Astrocyte (in vitro differentiated cells and primary cell): Measurements from ENCODE around the gene RASGRF2. TPM values are rescaled to one million over a fixed set of nuclear protein-coding genes. Genes with fewer than 3 reads are reported as not detected.

ENCODE experiments used
- DNase-seq: peaks from one replicate; pipeline ENCODE4 v3.0.0-alpha.2; 2010; ENCODE audit warnings: low read depth
- FAIRE-seq: peaks from 2 replicates; lab custom pipeline; 2011; peaks lifted over from hg19 to GRCh38; lab: Jason Lieb, UNC
- H2AFZ ChIP-seq: 2 replicates; pipeline ENCODE4 v1.6.0; 2012; ENCODE audit warnings: low read depth, low read length, inconsistent platforms
- H3K27ac ChIP-seq: 2 replicates; pipeline ENCODE4 v1.5.1; 2011; ENCODE audit warnings: low read depth, low read length, inconsistent platforms
- H3K27me3 ChIP-seq: 2 replicates; pipeline ENCODE4 v1.6.0; 2011; ENCODE audit warnings: low read length, inconsistent platforms; ENCODE audit not compliant: insufficient read depth
- H3K36me3 ChIP-seq: 2 replicates; pipeline ENCODE4 v1.5.1; 2011; ENCODE audit warnings: low read length, inconsistent platforms; ENCODE audit not compliant: insufficient read depth
- H3K4me1 ChIP-seq: 2 replicates; pipeline ENCODE4 v1.5.1; 2011; ENCODE audit warnings: low read length, inconsistent platforms; ENCODE audit not compliant: insufficient read depth
- H3K4me2 ChIP-seq: 2 replicates; pipeline ENCODE4 v1.6.0; 2012; ENCODE audit warnings: low read length, inconsistent platforms
- H3K4me3 ChIP-seq: 2 replicates; pipeline ENCODE4 v1.5.1; 2011; ENCODE audit warnings: low read depth, mild to moderate bottlenecking, low read length, inconsistent platforms; ENCODE audit not compliant: insufficient read depth
- H3K79me2 ChIP-seq: 2 replicates; pipeline ENCODE4 v1.6.0; 2012; ENCODE audit warnings: mild to moderate bottlenecking, low read length, inconsistent platforms; ENCODE audit not compliant: insufficient read depth
- H3K9ac ChIP-seq: 2 replicates; pipeline ENCODE4 v1.6.0; 2012; ENCODE audit warnings: mild to moderate bottlenecking, low read length, inconsistent platforms
- H3K9me3 ChIP-seq: 2 replicates; pipeline ENCODE4 v1.5.1; 2012; ENCODE audit warnings: low read depth, mild to moderate bottlenecking, low read length, inconsistent platforms; ENCODE audit not compliant: insufficient read depth
- H4K20me1 ChIP-seq: 2 replicates; pipeline ENCODE4 v1.6.0; 2012; ENCODE audit warnings: low read length, inconsistent platforms; ENCODE audit not compliant: insufficient read depth
- H3K27ac Mint-ChIP-seq: one replicate; pipeline ENCODE4 v1.8.0; 2021; ENCODE audit warnings: mild to moderate bottlenecking, mixed read lengths; ENCODE audit not compliant: unreplicated experiment
- H3K27me3 Mint-ChIP-seq: one replicate; pipeline ENCODE4 v1.8.0; 2021; ENCODE audit warnings: low read depth, mixed read lengths; ENCODE audit not compliant: unreplicated experiment
- H3K36me3 Mint-ChIP-seq: one replicate; pipeline ENCODE4 v1.8.0; 2021; ENCODE audit warnings: low read depth, mixed read lengths; ENCODE audit not compliant: unreplicated experiment
- H3K4me1 Mint-ChIP-seq: one replicate; pipeline ENCODE4 v1.8.0; 2021; ENCODE audit warnings: low read depth, mixed read lengths; ENCODE audit not compliant: unreplicated experiment
- H3K4me3 Mint-ChIP-seq: one replicate; pipeline ENCODE4 v1.8.0; 2021; ENCODE audit warnings: mild to moderate bottlenecking, moderate library complexity, mixed read lengths; ENCODE audit not compliant: unreplicated experiment
- H3K9me3 Mint-ChIP-seq: one replicate; pipeline ENCODE4 v1.8.0; 2021; ENCODE audit warnings: mild to moderate bottlenecking, mixed read lengths; ENCODE audit not compliant: unreplicated experiment
- CTCF ChIP-seq: IDR thresholded peaks from 2 replicates; pipeline ENCODE4 v1.5.1; 2011; ENCODE audit warnings: low read depth, mild to moderate bottlenecking, inconsistent platforms, low read length, moderate library complexity; ENCODE audit not compliant: insufficient read depth
- EZH2 ChIP-seq: IDR thresholded peaks from 2 replicates; pipeline ENCODE4 v1.6.1; 2012; ENCODE audit warnings: mild to moderate bottlenecking, low read length, inconsistent platforms; ENCODE audit not compliant: insufficient read depth
- total RNA-seq: library from RNA; stranded (reverse); gene quantifications from 2 replicates; pipeline ENCODE4 v1.2.1, GENCODE V29; 2021

The RASGRF2 gene
- total RNA-seq, 1 donor from 2014 or later: 8.0 TPM

GRCh38 chr5:81169924-81170323, 209.8 kb downstream of the RASGRF2 start:
- Histone ChIP-seq H4K20me1 (no peaks in the 10 kb centered on the region), H3K36me3 (no peaks in the 10 kb centered on the region), H3K4me2 (no peak overlapping the region), H2AFZ (no peak overlapping the region), H3K9me3 (no peaks in the 10 kb centered on the region), H3K79me2 (no peaks in the 10 kb centered on the region), H3K9ac (no peak overlapping the region), H3K4me3 (no peak overlapping the region), H3K27ac (no peak overlapping the region), H3K4me1 (no peaks in the 10 kb centered on the region), H3K27me3 (peaks cover 2% of the 10 kb centered on the region)
- Mint-ChIP-seq H3K9me3 (peaks cover 6% of the 10 kb centered on the region), H3K4me3 (no peak overlapping the region), H3K4me1 (peaks cover 8% of the 10 kb centered on the region), H3K27ac (no peak overlapping the region), H3K36me3 (no peaks in the 10 kb centered on the region), H3K27me3 (peaks cover 11% of the 10 kb centered on the region)
- no peak for FAIRE-seq
- no peak for TF ChIP-seq CTCF
- DNase-seq: no peak

DNA sequence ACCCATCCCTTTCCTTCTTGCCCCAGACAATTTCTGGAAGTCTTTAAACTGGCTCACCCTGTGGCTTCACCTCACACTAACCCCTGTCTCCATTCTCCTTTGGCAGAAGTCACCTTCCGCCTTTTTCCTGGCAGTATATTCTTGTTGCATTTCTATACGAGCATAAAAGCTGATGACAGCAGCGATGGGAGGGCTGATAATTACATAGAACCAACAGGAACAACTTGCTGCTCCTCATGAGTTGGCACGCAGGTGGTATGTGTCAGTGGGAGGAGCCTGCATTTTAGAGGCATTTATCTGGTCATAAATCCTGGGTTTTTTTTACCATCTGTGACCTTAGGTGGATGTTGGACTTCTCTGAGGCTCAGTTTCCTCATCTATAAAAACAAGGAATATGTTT, 211.6 kb downstream of the RASGRF2 start:
- Mint-ChIP-seq H3K9me3 (peaks cover 6% of the 10 kb centered on the region), H3K4me3 (no peak overlapping the region), H3K4me1 (no peaks in the 10 kb centered on the region), H3K27me3 (peaks cover 11% of the 10 kb centered on the region), H3K27ac (no peak overlapping the region), H3K36me3 (no peaks in the 10 kb centered on the region)
- H2AFZ ChIP-seq: no peak overlapping the region
- no peaks in the 10 kb centered on the region for H3K36me3 ChIP-seq
- H3K9me3 ChIP-seq: no peaks in the 10 kb centered on the region
- H3K4me1 ChIP-seq: no peaks in the 10 kb centered on the region
- H4K20me1 ChIP-seq: no peaks in the 10 kb centered on the region
- DNase-seq (no peak), FAIRE-seq (no peak)
- H3K4me3 ChIP-seq: no peak overlapping the region
- H3K9ac ChIP-seq: no peak overlapping the region
- peaks cover 2% of the 10 kb centered on the region for H3K27me3 ChIP-seq
- H3K27ac ChIP-seq: no peak overlapping the region
- TF ChIP-seq EZH2 (no peak), CTCF (no peak)
- H3K4me2 ChIP-seq: no peak overlapping the region
- H3K79me2 ChIP-seq: no peaks in the 10 kb centered on the region

DNA sequence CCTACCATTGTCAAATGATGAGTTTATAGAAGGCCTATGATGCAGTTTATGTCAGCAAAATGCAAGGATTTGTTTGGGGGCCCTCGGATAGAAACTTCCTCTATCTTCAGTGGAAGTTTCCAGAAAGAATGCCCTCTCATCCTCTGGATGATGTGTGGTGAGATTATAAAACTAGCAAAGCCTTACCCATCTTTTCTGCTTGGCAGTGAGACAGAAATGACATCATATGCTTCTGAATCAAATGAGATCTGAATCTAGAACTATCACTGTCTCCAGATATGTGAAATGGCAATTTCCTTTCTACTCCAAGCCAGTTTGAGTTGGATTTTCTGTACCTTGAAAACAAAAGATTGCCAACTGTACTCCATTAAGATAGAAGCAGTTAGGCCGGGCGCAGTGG, 212.5 kb downstream of the RASGRF2 start:
- Histone ChIP-seq H3K9ac (no peak overlapping the region), H4K20me1 (no peaks in the 10 kb centered on the region), H3K79me2 (no peaks in the 10 kb centered on the region), H3K9me3 (no peaks in the 10 kb centered on the region), H3K36me3 (no peaks in the 10 kb centered on the region), H3K4me2 (no peak overlapping the region), H3K27ac (no peak overlapping the region), H3K4me1 (no peaks in the 10 kb centered on the region), H3K27me3 (peaks cover 2% of the 10 kb centered on the region), H3K4me3 (no peak overlapping the region), H2AFZ (no peak overlapping the region)
- Mint-ChIP-seq H3K36me3 (no peaks in the 10 kb centered on the region), H3K27ac (no peak overlapping the region), H3K4me3 (no peak overlapping the region), H3K9me3 (peaks cover 4% of the 10 kb centered on the region), H3K27me3 (peaks cover 11% of the 10 kb centered on the region), H3K4me1 (no peaks in the 10 kb centered on the region)
- TF ChIP-seq EZH2 (no peak), CTCF (no peak)
- DNase-seq (no peak), FAIRE-seq (no peak)
